HG03575 (cell line): ENCODE data around the gene ATRNL1.
"Not testable (repeated sequence)": the region's sequence is repeated elsewhere in the genome, so short reads cannot be mapped to it uniquely, and the experiment has no call there.

Source experiments
- ATAC-seq: cut with Tn5 transposase; IDR thresholded peaks from one replicate; pipeline ENCODE4 v1.9.1; 2021; ENCODE audit not compliant: unreplicated experiment, insufficient number of reproducible peaks, low FRiP score; ENCODE audit errors: extremely low read depth

Gene ATRNL1

DNA sequence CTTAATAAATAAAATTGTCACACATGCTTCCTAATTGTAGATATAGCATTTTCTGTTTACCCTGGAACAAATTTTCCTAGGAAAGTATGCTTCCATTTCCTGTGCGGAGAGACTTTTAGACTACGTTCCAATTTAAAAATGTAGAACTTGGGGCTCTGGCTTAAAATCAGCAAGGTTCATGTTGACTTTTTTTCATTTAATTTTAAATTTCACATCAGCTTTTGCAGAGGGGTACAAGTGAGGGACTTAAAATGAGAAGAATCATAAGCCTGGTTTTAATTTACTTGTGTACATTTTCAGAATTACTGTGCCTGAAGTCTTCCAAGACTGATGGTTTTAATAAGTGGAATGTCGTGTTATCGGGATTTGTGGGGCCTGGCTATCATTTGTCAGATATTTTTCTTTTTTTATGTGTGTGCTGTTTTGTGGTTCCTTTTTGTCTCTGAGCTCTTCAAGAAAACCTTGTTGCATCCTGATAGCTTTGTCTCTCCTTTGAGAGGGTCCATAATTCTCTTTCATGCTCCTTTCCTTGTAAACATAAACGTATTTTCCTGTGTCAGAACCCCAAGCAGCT, 8.8 kb upstream of the ATRNL1 start:
- no peak for ATAC-seq

DNA sequence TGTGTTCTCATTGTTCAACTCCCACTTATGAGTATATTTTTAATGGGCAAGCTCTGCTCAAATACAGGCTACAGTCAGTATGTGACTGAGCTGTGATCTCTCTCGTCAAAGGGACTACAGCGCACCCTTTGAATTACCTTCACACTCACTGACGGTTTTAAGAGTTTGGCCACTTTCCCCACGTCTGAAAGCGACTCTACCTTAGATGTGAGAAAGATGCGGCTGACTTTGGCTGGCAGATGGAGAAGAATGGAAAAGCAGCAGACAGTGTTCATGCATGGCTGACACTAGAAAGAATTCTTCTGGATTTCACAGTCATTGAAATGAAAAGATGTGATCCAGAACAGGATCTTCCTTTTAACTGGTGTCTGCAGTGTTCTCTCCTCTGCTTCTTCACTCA, 2.0 kb upstream of the ATRNL1 start:
- no peak for ATAC-seq

- ATAC-seq = no peak
Observed at GRCh38 chr10:115092258-115092554, 959 bp upstream of the ATRNL1 start.

DNA sequence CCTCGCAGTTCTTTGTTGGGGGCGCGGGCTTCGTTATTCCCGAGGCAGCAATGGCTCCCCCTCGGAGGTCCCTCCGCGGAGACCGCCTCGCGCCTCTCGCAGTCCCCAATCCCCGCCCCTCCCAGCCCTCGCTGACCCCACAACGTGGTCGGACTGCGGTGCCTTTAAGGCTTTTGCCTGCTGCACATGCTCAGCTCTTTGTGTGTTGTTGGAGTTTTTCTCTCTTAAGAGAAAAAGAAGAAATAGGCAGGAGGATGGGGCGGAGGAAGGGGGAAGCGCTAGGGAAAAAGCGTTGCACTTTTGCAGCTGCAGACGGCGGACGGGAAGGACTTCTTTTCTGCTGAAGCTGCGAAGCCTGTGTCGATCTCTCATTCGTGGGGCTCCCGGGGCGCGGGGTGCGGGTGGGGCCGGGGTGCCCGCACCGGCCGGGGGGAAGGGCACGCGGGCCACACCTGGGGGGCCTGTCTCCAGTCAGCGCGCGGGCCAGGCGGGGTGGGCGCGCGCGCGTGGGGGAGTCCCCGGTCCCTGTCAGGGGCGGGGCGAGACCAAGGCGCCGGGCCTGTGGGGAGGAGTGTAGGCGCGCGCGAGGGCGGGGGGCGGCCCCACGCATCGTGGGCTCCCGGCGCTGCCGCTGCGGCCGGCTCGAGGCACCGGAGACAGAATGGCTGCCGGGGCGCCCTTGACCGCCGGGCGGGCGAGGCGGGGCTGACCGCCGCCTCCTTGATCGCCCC, 445 bp upstream of the ATRNL1 start:
- ATAC-seq = no peak

GRCh38 chr10:115093776-115094408, 727 bp downstream of the ATRNL1 start:
- no peak for ATAC-seq

- no peak for ATAC-seq
Observed at GRCh38 chr10:115094416-115095140, 1.4 kb downstream of the ATRNL1 start.

GRCh38 chr10:115095758-115096157, 2.6 kb downstream of the ATRNL1 start:
- ATAC-seq = no peak

GRCh38 chr10:115103700-115104099, 10.5 kb downstream of the ATRNL1 start:
- ATAC-seq = no peak

DNA sequence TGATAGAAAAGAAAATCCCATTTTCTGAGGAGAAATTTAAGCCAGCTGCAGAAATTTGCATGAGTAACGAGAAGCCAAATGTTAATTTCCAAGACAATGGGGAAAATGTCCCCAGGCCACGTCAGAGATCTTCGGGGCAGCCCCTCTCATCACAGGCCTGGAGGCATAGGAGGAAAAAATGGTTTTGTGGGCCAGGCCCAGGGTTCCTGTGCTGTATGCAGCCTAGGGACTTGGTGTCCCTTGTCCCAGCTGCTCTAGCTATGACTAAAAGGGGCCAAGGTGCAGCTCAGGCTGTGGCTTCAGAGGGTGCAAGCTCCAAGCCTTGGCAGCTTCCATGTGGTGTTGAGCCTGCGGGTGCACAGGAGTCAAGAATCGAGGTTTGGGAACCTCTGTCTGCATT, 12.2 kb downstream of the ATRNL1 start:
- not testable (repeated sequence) for ATAC-seq

DNA sequence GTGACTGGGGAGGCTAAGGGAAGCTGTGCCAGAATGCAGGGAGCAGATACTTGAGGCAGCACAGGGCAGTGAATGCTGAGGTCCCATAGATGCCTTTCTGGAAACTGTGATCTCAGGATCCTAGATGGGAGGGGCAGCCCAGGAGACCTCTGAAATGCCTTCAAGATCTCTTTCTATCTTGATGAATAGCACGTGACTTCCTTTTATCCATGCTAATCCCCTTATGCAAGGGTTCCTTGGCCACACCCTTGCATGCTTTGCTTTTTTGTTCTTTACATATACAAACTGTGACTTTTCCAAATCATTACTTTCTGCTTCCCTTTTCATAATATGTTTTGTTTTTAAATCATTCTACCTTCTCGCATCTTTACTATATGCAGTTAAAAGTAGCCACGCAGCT, 14.7 kb downstream of the ATRNL1 start:
- ATAC-seq = no peak

DNA sequence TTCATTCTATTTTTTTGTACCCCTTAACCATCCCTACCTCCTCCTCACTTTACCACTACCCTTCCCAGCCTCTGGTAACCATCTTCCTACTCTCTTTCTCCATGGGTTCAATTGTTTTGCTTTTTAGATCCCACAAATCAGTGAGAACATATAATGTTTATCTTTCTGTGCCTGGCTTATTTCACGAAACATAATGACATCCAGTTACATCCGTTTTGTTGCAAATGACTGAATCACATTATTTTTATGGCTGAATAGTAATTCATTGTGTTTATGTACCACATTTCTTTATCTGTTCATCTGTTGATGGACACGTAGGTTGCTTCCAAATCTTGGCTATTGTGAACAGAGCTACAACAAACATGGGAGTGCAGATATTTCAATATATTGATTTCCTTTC, 24.1 kb downstream of the ATRNL1 start:
- ATAC-seq = no peak

DNA sequence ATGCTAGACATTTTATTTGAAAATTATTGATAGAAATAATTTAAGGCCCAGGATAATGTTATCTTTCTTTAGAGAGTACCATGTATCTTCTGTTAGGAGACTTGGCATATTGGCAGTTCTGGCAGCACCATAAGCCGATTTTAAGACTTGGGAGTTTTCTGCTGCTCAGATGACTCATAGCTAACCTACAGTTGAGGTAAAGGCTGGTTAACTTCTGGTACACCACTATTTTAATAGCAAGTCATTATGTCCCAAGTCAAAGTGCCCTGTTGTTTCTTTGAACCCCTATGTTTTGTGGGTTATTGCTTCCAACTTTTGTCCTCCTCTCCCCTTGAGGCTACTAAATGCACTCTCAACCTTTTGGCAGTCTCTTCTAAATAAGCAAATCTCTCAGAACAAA, 25.2 kb downstream of the ATRNL1 start:
- ATAC-seq = no peak

- no peak for ATAC-seq
Observed at GRCh38 chr10:115125505-115125904, 32.3 kb downstream of the ATRNL1 start.

GRCh38 chr10:115129752-115130151, 36.6 kb downstream of the ATRNL1 start:
- no peak for ATAC-seq

GRCh38 chr10:115136616-115137015, 43.5 kb downstream of the ATRNL1 start:
- no peak for ATAC-seq

GRCh38 chr10:115141254-115141653, 48.1 kb downstream of the ATRNL1 start:
- no peak for ATAC-seq

DNA sequence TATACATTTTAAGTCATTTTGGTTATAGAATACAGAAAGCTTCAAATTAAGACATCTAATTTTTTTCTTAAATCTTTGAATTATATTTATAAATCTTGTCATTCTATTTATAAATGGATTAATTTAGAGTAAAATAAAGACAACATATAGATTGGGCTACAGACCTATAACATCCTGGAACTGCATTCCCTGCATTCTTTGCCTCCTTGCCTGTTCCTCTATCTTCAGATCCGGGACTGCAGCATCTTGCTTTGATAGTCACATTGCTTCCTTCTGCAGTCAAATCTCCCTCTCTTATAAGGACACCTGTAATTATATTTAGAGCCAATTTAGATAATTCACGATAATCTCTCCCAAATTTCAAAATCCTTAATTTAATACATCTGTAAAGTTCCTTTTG, 64.2 kb downstream of the ATRNL1 start:
- ATAC-seq = no peak

DNA sequence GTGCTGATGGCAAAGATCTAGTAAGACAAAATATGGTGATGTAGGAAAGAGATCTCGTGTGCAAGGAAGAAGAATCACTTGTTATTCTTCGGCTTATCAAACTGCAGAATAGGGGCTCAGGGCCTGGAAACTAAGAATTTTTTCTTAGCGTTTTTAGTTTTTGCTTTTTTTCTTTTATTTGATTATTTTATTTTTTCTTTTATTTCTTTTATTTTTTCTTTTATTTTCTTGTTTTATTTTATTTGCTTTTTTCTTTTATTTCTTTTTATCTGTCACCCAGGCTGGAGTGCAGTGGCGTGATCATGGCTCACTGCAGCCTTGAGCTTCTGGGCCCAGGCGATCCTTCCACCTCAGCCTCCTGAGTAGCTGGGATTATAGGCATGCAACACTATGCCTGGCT, 70.0 kb downstream of the ATRNL1 start:
- ATAC-seq = no peak

DNA sequence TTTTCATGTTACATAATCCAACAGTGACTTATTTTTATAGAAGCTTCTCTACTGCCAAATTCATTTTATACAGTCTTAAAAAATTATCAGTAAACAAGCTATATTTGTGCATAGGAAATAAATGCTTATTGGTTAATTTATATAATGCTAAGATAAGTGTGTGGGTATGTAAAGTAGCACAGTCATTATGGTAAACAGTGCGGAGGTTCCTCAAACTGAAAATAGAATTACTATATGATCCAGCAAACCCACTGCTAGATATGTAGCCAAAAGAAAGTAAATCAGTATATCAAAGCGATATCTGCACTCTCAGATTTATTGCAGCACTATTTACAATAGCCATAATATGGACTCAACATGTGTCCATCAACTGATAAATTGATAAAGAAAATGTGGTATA, 71.1 kb downstream of the ATRNL1 start:
- ATAC-seq = no peak

- ATAC-seq = no peak
Observed at GRCh38 chr10:115167751-115168150, 74.6 kb downstream of the ATRNL1 start.
